ENCODE results near the gene GDPD4. TPM values are rescaled to one million over a fixed set of nuclear protein-coding genes. Genes with fewer than 3 reads are reported as not detected.
A peak's percentile ranks its signal among the peaks of the same experiment; 100 is the strongest.

Gene GDPD4
- total and polyA plus RNA-seq, 9 of the 15 experiments (the other 6 are each of a cell fraction or from before 2014, with no cell fraction given): 0.40 TPM; not detected in 8

- ChIA-PET POLR2A (interaction anchor here (0.6 to 1.5 kb wide), 7 partner anchors 12 to 487 kb away, joined by 3 read pairs; no protein-coding TSS in a partner anchor), CTCF (ENCODE audit: low intra/inter-chr PET ratio) (interaction anchor here (0.6 to 2.4 kb wide), 7 partner anchors 61 to 982 kb away, joined by 3 to 23 read pairs (median 3); partner anchors contain the start of gene MYO7A)
- intact Hi-C loops (cut with micrococcal nuclease) (loop anchor here (1.0 to 2.0 kb wide), 2 partner anchors 62 to 142 kb away; no protein-coding TSS in a partner anchor), in situ Hi-C loops (cut with MboI) (loop anchor here (10.0 kb wide), 1 partner anchor 144 kb away; no protein-coding TSS in a partner anchor)
- no peak overlapping the region for H2AFZ ChIP-seq (ENCODE audit: low read depth, low read length)
- no peak overlapping the region for H3K9ac ChIP-seq (ENCODE audit: insufficient read depth in 1 of 2, low read depth in 2 of 2, low read length in 2 of 2)
- 15% methylated on average over 17 of the region's 18 CpGs for WGBS (ENCODE audit: insufficient coverage, low coverage, missing lambda C conversion rate)
- H3K9me1 ChIP-seq (ENCODE audit: control insufficient read depth, insufficient read depth, low read length): no peaks in the 10 kb centered on the region
- ATAC-seq: no peak
- no peak overlapping the region for H3K4me2 ChIP-seq (ENCODE audit: insufficient read depth, low read length)
- H3K4me3 ChIP-seq: no peak overlapping the region
- H3K4me1 ChIP-seq (replicated peaks in 1 of 2; ENCODE audit: control insufficient read depth in 2 of 2, insufficient read depth in 2 of 2, low read length in 2 of 2): peaks cover 4 to 29% of the 10 kb centered on the region in 2 experiments; a peak in 3 of 5 replicates
- H3K36me3 ChIP-seq (ENCODE audit: control insufficient read depth, insufficient read depth, low read length): no peaks in the 10 kb centered on the region
- DNase-seq (ENCODE audit: extremely low read depth in 1 of 4, low spot score in 3 of 4): no peak
- TF ChIP-seq TFAP4 (CRISPR knock-in tag; IDR thresholded peaks at IDR 0.05; ENCODE audit: borderline replicate concordance) (peak; percentile 9; the same call in 1 of the 2 replicates), ZNF586 (CRISPR knock-in tag; conservative IDR thresholded peaks at IDR 0.05) (no peak), ZNF785 (CRISPR knock-in tag; IDR thresholded peaks at IDR 0.05) (no peak), ZNF445 (CRISPR knock-in tag; IDR thresholded peaks at IDR 0.05; ENCODE audit: low read depth) (no peak)
- no peaks in the 10 kb centered on the region for H4K20me1 ChIP-seq (replicated peaks; ENCODE audit: control insufficient read depth, insufficient read depth, low read length)
- H3K27ac ChIP-seq (ENCODE audit: extremely low read depth, low read depth, low read length): no peak overlapping the region
- H3K9me3 ChIP-seq (replicated peaks; ENCODE audit: control insufficient read depth, insufficient read depth, low read depth, low read length): no peaks in the 10 kb centered on the region
- H3K27me3 ChIP-seq (ENCODE audit: control insufficient read depth in 2 of 2, insufficient read depth in 2 of 2, low read length in 2 of 2): peaks cover 5 to 46% of the 10 kb centered on the region in 2 experiments; a peak in 4 of 5 replicates
- H3K79me2 ChIP-seq (ENCODE audit: control insufficient read depth, insufficient read depth, low read length): no peaks in the 10 kb centered on the region
- no TSS peak for BruUV-seq (replicated peaks)
- FAIRE-seq: no peak
Measured at GRCh38 chr11:77188633-77189491, 112.6 kb downstream of the GDPD4 start.
